ENCODE results near the gene NYAP1.
"Not testable (repeated sequence)": the region's sequence is repeated elsewhere in the genome, so short reads cannot be mapped to it uniquely, and the experiment has no call there.

NYAP1 gene

DNA sequence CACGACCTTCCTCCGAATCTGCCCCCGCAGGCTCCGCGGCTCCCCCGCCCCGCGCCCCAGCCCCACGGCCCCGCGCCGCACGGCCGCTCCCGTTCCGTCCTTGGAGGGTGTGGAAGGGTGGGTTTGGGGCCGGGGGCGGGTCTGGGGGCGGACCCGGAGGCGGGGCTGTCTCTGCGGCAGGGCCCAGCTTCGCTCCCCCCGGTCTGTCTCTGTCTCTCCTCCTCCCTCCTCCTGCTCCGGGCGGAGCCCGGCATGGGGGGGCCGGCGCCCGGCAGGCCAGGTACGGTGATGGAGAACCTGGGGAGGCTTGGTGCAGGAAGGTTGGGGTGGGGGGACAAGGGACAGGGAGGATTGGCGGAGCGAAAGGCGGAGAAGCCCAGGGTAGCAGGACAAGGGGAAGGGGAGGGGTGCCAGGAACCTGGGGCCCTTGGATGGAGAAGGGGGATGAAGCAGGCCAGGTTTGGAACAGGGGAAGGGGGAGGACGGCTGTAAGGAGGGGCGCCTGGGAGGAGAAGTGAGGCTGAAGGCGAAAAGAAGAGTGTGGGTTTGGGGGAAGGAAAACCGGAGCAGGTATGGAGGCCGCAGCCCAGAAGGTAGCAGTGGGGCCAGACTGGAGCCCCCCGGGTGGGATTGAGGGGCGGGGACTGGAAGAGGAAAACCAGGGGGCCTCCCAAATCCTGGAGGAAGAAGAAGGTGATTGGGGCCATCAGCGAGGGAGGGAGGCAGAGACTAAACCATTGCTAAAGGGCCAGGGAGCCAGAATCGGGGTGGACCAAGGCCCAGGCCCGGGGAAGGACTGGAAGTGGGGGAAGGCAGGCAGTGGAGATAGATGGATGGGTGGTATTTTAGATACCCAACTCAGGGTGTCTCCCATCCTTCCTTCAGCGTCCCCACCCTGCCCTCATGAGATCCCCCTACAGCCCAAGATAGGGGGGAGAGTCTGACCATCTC, at the start of gene NYAP1:
NYAP1 (plus strand) TSS at position 206 of the 951 bp plus-strand sequence. CDS start 1,385 bp downstream, outside the sequence.
- TF ChIP-seq, protein P1, sequence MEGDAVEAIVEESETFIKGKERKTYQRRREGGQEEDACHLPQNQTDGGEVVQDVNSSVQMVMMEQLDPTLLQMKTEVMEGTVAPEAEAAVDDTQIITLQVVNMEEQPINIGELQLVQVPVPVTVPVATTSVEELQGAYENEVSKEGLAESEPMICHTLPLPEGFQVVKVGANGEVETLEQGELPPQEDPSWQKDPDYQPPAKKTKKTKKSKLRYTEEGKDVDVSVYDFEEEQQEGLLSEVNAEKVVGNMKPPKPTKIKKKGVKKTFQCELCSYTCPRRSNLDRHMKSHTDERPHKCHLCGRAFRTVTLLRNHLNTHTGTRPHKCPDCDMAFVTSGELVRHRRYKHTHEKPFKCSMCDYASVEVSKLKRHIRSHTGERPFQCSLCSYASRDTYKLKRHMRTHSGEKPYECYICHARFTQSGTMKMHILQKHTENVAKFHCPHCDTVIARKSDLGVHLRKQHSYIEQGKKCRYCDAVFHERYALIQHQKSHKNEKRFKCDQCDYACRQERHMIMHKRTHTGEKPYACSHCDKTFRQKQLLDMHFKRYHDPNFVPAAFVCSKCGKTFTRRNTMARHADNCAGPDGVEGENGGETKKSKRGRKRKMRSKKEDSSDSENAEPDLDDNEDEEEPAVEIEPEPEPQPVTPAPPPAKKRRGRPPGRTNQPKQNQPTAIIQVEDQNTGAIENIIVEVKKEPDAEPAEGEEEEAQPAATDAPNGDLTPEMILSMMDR (conservative IDR thresholded peaks at IDR 0.05; ENCODE audit: low read depth, low read length) = no peak
- peak within 1 kb of the TSS; percentile 53 for H3K4me3 ChIP-seq (ENCODE audit: low read length)
- no peak for DNase-seq (ENCODE audit: low read depth)

- peak overlapping the region; percentile 83 for H3K4me3 ChIP-seq (ENCODE audit: low read length)
- DNase-seq (ENCODE audit: low read depth) = no peak
- TF ChIP-seq, protein P1 (conservative IDR thresholded peaks at IDR 0.05; ENCODE audit: low read depth, low read length) = no peak
Observed at GRCh38 chr7:100434297-100435144, 49.2 kb upstream of the NYAP1 start.

DNA sequence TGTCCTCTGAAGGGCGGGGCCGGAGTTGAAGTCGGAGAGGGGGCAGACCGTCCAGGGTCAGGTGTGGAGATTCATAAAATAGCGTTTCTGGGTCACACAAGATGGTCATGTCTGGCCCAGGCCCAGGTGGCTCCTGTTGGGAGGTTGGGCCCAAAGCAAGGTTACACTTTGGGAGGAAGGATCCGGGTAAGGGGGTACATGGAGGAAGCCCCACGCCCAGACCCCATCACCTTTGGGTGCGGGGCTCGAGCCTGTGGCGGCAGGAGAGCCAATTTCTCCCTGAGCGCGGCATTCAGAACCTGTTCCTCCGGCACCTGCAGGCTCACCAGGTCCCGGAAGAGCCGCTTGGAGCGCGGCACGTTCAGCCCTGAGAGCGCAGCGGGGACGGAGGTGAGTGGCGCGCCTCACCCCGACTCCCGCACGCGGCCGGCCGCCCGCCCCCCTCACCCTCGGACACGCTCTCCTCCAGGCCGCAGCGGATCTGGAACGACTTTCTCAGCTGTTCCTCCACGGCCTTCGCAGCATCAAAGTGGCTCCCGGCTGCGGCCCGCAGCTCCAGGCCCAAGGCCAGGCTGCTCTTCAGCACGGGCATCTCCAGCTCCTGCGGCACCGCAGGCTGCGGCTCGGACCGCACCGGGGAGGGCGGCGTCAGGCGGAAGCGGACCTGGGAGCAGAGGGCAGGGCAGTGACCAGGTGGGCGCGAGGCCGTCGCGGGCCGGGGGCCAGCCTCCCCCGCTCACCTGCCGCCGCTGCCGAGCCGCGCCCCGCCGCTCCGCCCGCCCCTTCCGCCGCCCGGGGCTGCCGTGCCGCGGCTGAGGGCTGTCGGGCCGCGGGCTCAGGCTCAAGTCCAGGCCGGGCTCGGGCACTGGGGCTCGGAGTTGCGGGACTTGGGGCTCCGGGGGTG, 48.1 kb upstream of the NYAP1 start:
- TF ChIP-seq, protein P1 (conservative IDR thresholded peaks at IDR 0.05; ENCODE audit: low read depth, low read length) = no peak
- peak overlapping the region; percentile 83 for H3K4me3 ChIP-seq (ENCODE audit: low read length)
- DNase-seq (ENCODE audit: low read depth) = no peak

DNA sequence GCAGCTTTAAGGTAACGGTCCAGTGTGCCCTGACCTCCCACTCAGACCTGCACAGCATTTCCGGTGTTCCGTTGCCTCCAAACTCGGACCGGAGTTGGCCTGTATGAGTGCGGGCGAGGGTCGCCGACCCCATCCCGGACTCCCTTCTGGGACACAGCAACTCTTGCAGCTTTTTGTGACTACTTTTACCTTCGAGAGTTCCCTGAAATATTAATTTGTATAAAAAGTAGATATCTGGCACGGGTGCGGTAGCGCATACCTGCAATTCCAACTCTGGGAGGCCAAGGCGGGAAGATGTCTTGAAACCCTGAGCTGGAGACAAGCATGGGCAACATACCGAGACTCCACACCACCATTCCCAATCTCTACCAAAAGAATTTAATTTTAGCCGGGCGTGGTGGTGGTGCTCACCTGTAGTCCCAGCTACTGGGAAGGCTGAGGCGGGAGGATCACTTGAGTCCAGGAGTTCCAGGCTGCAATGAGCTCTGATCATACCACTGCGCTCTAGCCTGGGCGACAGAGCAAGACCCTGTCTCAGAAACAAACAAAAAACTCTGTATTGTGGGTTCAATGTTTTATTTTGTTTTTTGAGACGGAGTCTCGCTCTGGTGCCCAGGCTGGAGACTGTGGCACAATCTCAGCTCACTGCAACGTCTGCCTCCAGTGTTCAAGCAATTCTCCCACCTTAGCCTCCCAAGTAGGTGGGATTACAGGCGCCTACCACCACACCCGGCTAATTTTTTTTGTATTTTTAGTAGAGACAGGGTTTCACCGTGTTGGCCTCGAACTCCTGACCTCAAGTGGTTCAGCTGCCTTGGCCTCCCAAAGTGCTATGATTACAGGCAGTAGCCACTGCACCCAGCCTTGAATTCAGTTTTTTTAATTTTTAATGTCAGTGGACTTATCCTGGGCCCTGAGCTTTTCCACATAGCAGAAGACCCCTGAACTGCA, 46.3 kb upstream of the NYAP1 start:
- no peak for DNase-seq (ENCODE audit: low read depth)
- TF ChIP-seq, protein P1 (conservative IDR thresholded peaks at IDR 0.05; ENCODE audit: low read depth, low read length) = no peak
- no peak overlapping the region for H3K4me3 ChIP-seq (ENCODE audit: low read length)

GRCh38 chr7:100438172-100438571, 45.6 kb upstream of the NYAP1 start:
- no peak overlapping the region for H3K4me3 ChIP-seq (ENCODE audit: low read length)
- no peak for DNase-seq (ENCODE audit: low read depth)
- TF ChIP-seq, protein P1 (conservative IDR thresholded peaks at IDR 0.05; ENCODE audit: low read depth, low read length) = no peak

- not testable (repeated sequence) for H3K4me3 ChIP-seq (ENCODE audit: low read length); DNase-seq (ENCODE audit: low read depth)
Observed at GRCh38 chr7:100438731-100439130, 45.0 kb upstream of the NYAP1 start.

DNA sequence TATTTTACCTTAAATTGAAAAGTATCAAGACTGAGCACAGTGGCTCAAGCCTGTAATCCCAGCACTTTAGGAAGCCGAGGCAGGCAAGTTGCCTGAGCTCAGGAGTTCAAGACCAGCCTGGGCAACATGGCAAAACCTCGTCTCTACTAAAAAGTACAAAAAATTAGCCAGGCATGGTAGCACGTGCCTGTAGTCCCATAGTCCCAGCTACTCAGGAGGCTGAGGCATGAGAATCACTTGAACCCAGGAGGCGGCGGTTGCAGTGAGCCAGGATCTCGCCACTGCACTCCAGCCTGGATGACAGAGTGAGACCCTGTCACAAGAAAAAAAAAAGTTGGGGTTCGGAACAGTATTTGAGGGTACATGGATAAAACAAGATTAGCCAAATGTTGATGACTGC, 44.5 kb upstream of the NYAP1 start:
- H3K4me3 ChIP-seq (ENCODE audit: low read length); DNase-seq (ENCODE audit: low read depth): not testable (repeated sequence)
